GM19372 (cell line): ENCODE data around the gene SPATS2L.

Source experiments
- ATAC-seq: cut with Tn5 transposase; IDR thresholded peaks from one replicate; pipeline ENCODE4 v1.9.1; 2021; ENCODE audit warnings: mild to moderate bottlenecking, low read depth, moderate library complexity; ENCODE audit not compliant: unreplicated experiment

The SPATS2L gene

GRCh38 chr2:200484934-200485333, 178.4 kb downstream of the SPATS2L start:
- ATAC-seq, result no peak

- no peak for ATAC-seq
Measured at GRCh38 chr2:200486529-200486928, 180.0 kb downstream of the SPATS2L start.

- ATAC-seq, result no peak
Measured at GRCh38 chr2:200488169-200488568, 181.7 kb downstream of the SPATS2L start.

- ATAC-seq, result no peak
Measured at GRCh38 chr2:200490001-200490400, 183.5 kb downstream of the SPATS2L start.

- no peak for ATAC-seq
Measured at GRCh38 chr2:200492656-200493055, 186.2 kb downstream of the SPATS2L start.

- ATAC-seq, result no peak
Measured at GRCh38 chr2:200494048-200494447, 187.6 kb downstream of the SPATS2L start.

GRCh38 chr2:200496696-200497095, 190.2 kb downstream of the SPATS2L start:
- no peak for ATAC-seq

GRCh38 chr2:200498402-200499162, 192.1 kb downstream of the SPATS2L start:
- no peak for ATAC-seq

- no peak for ATAC-seq
Measured at GRCh38 chr2:200502196-200502595, 195.7 kb downstream of the SPATS2L start.

GRCh38 chr2:200506679-200507078, 200.2 kb downstream of the SPATS2L start:
- ATAC-seq, result no peak

- ATAC-seq, result no peak
Measured at GRCh38 chr2:200507179-200507578, 200.7 kb downstream of the SPATS2L start.

GRCh38 chr2:200509235-200509611, 202.7 kb downstream of the SPATS2L start:
- no peak for ATAC-seq

GRCh38 chr2:200509612-200510433, 203.3 kb downstream of the SPATS2L start, which contains the start of gene KCTD18:
KCTD18 (minus strand) TSS chr2:200510068; CDS start chr2:200507016, 3,052 bp downstream.
- ATAC-seq, result peak; percentile 98

GRCh38 chr2:200515155-200515554, 208.7 kb downstream of the SPATS2L start:
- ATAC-seq, result no peak

- ATAC-seq, result no peak
Measured at GRCh38 chr2:200523158-200523557, 216.7 kb downstream of the SPATS2L start.

GRCh38 chr2:200523604-200524003, 217.1 kb downstream of the SPATS2L start:
- no peak for ATAC-seq

GRCh38 chr2:200525066-200525465, 218.6 kb downstream of the SPATS2L start:
- ATAC-seq, result no peak

- no peak for ATAC-seq
Measured at GRCh38 chr2:200525551-200525881, 219.0 kb downstream of the SPATS2L start.

GRCh38 chr2:200525882-200526651, 219.6 kb downstream of the SPATS2L start, which contains the start of gene SGO2:
SGO2 (plus strand) TSS chr2:200526207; CDS start chr2:200532976, 6,769 bp downstream.
- peak; percentile 100 for ATAC-seq

GRCh38 chr2:200528228-200528627, 221.7 kb downstream of the SPATS2L start:
- no peak for ATAC-seq
